Measurements from ENCODE around the gene ACSBG1. TPM values are rescaled to one million over a fixed set of nuclear protein-coding genes. Genes with fewer than 3 reads are reported as not detected.

Gene ACSBG1
- polyA plus RNA-seq, 1 donor (not counting 4 experiments of a cell fraction or from before 2014, with no cell fraction given), result 0.01 TPM

- no peaks in the 10 kb centered on the region for H3K9me3 ChIP-seq (ENCODE audit: control insufficient read depth, low read depth, low read length)
- no peak overlapping the region for H3K27ac ChIP-seq (ENCODE audit: control insufficient read depth, insufficient read depth, low read length)
- no peaks in the 10 kb centered on the region for H3K79me2 ChIP-seq (ENCODE audit: control insufficient read depth, insufficient read depth, low read length)
- no peaks in the 10 kb centered on the region for H3K36me3 ChIP-seq (ENCODE audit: control insufficient read depth in 2 of 2, extremely low read depth in 1 of 2, insufficient read depth in 2 of 2, low read length in 2 of 2)
- H3K4me1 ChIP-seq (ENCODE audit: control insufficient read depth, extremely low read depth, insufficient read depth, low read length), result no peaks in the 10 kb centered on the region
- no peak overlapping the region for H3K4me3 ChIP-seq (ENCODE audit: control insufficient read depth in 2 of 3, extremely low read depth in 1 of 3, insufficient read depth in 2 of 3, low read depth in 1 of 3, low read length in 3 of 3)
- dilution Hi-C loops (cut with MboI; ENCODE audit: extremely low pct_ligation_motif_present, low sequenced_read_pairs), result no loop called here
- no peak overlapping the region for H2AFZ ChIP-seq (ENCODE audit: control insufficient read depth, low read length)
- FAIRE-seq (peak; percentile 83), DNase-seq (ENCODE audit: low read depth, low spot score) (no peak)
- H3K27me3 ChIP-seq (ENCODE audit: control insufficient read depth, extremely low read depth, insufficient read depth, low read length), result peaks cover 8% of the 10 kb centered on the region
- TF ChIP-seq, protein P1, sequence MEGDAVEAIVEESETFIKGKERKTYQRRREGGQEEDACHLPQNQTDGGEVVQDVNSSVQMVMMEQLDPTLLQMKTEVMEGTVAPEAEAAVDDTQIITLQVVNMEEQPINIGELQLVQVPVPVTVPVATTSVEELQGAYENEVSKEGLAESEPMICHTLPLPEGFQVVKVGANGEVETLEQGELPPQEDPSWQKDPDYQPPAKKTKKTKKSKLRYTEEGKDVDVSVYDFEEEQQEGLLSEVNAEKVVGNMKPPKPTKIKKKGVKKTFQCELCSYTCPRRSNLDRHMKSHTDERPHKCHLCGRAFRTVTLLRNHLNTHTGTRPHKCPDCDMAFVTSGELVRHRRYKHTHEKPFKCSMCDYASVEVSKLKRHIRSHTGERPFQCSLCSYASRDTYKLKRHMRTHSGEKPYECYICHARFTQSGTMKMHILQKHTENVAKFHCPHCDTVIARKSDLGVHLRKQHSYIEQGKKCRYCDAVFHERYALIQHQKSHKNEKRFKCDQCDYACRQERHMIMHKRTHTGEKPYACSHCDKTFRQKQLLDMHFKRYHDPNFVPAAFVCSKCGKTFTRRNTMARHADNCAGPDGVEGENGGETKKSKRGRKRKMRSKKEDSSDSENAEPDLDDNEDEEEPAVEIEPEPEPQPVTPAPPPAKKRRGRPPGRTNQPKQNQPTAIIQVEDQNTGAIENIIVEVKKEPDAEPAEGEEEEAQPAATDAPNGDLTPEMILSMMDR (optimal IDR thresholded peaks at IDR 0.05 in 1 of 3, IDR thresholded peaks at IDR 0.05 in 1 of 3, conservative IDR thresholded peaks at IDR 0.05 in 1 of 3; ENCODE audit: extremely low read depth in 1 of 3, insufficient read depth in 2 of 3, low read length in 3 of 3), result peak; percentile 81 to 98 (median 89)
- TF ChIP-seq EZH2 (IDR thresholded peaks at IDR 0.05; ENCODE audit: low read length), result no peak
- H3K4me2 ChIP-seq (ENCODE audit: control insufficient read depth, extremely low read depth, insufficient read depth, low read depth, low read length), result no peak overlapping the region
- H3K9ac ChIP-seq (ENCODE audit: control insufficient read depth, extremely low read depth, insufficient read depth, low read length), result no peak overlapping the region
- no peaks in the 10 kb centered on the region for H3K9me1 ChIP-seq (ENCODE audit: control insufficient read depth, extremely low read depth, insufficient read depth, low read length)
- H4K20me1 ChIP-seq (ENCODE audit: control insufficient read depth, extremely low read depth, insufficient read depth, low read length), result no peaks in the 10 kb centered on the region
Observed at GRCh38 chr15:78195735-78196201, 38.6 kb downstream of the ACSBG1 start.

DNA sequence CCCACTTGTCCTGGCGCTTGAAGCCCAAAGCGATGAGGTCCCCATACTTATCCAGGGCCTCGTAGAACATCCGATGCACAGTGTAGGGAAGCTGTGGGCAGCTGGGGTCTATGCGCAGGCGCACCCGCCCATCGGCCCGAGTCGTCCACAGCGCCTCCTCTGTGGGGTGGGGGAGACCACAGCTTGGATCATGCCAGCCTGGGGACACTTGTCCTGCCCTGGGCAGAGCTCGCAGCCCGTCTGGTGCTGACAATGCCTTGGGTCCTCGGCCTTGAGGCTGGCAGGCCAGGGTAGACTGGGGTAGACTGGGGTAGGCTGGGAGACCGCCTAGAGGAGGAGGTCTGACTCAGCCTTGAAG, 39.8 kb downstream of the ACSBG1 start:
- DNase-seq (ENCODE audit: low read depth, low spot score), result no peak
- dilution Hi-C loops (cut with MboI; ENCODE audit: extremely low pct_ligation_motif_present, low sequenced_read_pairs), result no loop called here
- Histone ChIP-seq H3K79me2 (ENCODE audit: control insufficient read depth, insufficient read depth, low read length) (no peaks in the 10 kb centered on the region), H2AFZ (ENCODE audit: control insufficient read depth, low read length) (no peak overlapping the region), H3K9me1 (ENCODE audit: control insufficient read depth, extremely low read depth, insufficient read depth, low read length) (no peaks in the 10 kb centered on the region), H3K4me2 (ENCODE audit: control insufficient read depth, extremely low read depth, insufficient read depth, low read depth, low read length) (no peak overlapping the region), H3K36me3 (ENCODE audit: control insufficient read depth in 2 of 2, extremely low read depth in 1 of 2, insufficient read depth in 2 of 2, low read length in 2 of 2) (no peaks in the 10 kb centered on the region), H3K9me3 (ENCODE audit: control insufficient read depth, low read depth, low read length) (no peaks in the 10 kb centered on the region), H3K4me3 (ENCODE audit: control insufficient read depth in 2 of 3, extremely low read depth in 1 of 3, insufficient read depth in 2 of 3, low read depth in 1 of 3, low read length in 3 of 3) (no peak overlapping the region), H3K9ac (ENCODE audit: control insufficient read depth, extremely low read depth, insufficient read depth, low read length) (no peak overlapping the region), H4K20me1 (ENCODE audit: control insufficient read depth, extremely low read depth, insufficient read depth, low read length) (no peaks in the 10 kb centered on the region), H3K4me1 (ENCODE audit: control insufficient read depth, extremely low read depth, insufficient read depth, low read length) (no peaks in the 10 kb centered on the region), H3K27me3 (ENCODE audit: control insufficient read depth, extremely low read depth, insufficient read depth, low read length) (peaks cover 8% of the 10 kb centered on the region), H3K27ac (ENCODE audit: control insufficient read depth, insufficient read depth, low read length) (no peak overlapping the region)
- no peak for TF ChIP-seq EZH2 (IDR thresholded peaks at IDR 0.05; ENCODE audit: low read length)
- TF ChIP-seq, protein P1 (optimal IDR thresholded peaks at IDR 0.05 in 1 of 3, IDR thresholded peaks at IDR 0.05 in 1 of 3, conservative IDR thresholded peaks at IDR 0.05 in 1 of 3; ENCODE audit: extremely low read depth in 1 of 3, insufficient read depth in 2 of 3, low read length in 3 of 3), result no peak
- FAIRE-seq, result no peak

Measured in keratinocyte (primary cell).